Vagina (tissue), 2 donors: ENCODE data around the gene VWA1. TPM values are rescaled to one million over a fixed set of nuclear protein-coding genes. Genes with fewer than 3 reads are reported as not detected.
"Not testable (repeated sequence)": the region's sequence is repeated elsewhere in the genome, so short reads cannot be mapped to it uniquely, and the experiment has no call there.

Source experiments
- DNase-seq, 2 donors: peaks; one replicate each; pipeline ENCODE4 v3.0.0-alpha.2; 2017; ENCODE audit errors: extremely low spot score in 2 of 2
- H3K27ac ChIP-seq: fragments of 200-600 bp; sonication (generic); one replicate; pipeline ENCODE4 v1.5.1; 2019
- H3K27me3 ChIP-seq: fragments of 200-600 bp; sonication (generic); one replicate; pipeline ENCODE4 v1.5.1; 2019
- H3K36me3 ChIP-seq, 2 donors: fragments of 200-600 bp; sonication (generic); one replicate each; pipeline ENCODE4 v1.5.1; 2017 to 2019
- H3K4me1 ChIP-seq: fragments of 200-600 bp; sonication (generic); one replicate; pipeline ENCODE4 v1.5.1; 2019
- H3K4me3 ChIP-seq, 2 donors: fragments of 200-600 bp; sonication (generic); 1 replicate in 1 of 2; 2 replicates in 1 of 2; pipeline ENCODE4 v1.5.1; 2016 to 2019
- H3K9me3 ChIP-seq: fragments of 200-600 bp; sonication (generic); one replicate; pipeline ENCODE4 v1.5.1; 2019
- POLR2A ChIP-seq, 2 donors: fragments of 450-650 bp; IDR thresholded peaks; one replicate each; pipeline ENCODE4 v1.6.1; 2017; ENCODE audit warnings: antibody characterized with exemption in 2 of 2, mild to moderate bottlenecking in 2 of 2, moderate library complexity in 2 of 2
- POLR2AphosphoS5 ChIP-seq, 2 donors: sonication (generic); formaldehyde crosslinking; IDR thresholded peaks; one replicate each; pipeline ENCODE4 v1.9.0; 2017; ENCODE audit warnings: antibody characterized with exemption in 2 of 2, mild to moderate bottlenecking in 2 of 2, low read depth in 1 of 2; ENCODE audit not compliant: insufficient read depth in 1 of 2
- intact Hi-C: fragments of 100-400 bp; cut with DNase I; formaldehyde crosslinking; loops from one replicate; pipeline ENCODE4 v1.15.1; 2023
- total RNA-seq: library from RNA; depleted of rRNA; stranded (reverse); fragments of >200 nt; gene quantifications from one replicate; pipeline ENCODE4 v1.2.3, GENCODE V29; 2016
- TF ChIP-seq, protein P1 (sequence below), 3 experiments: fragments of 450-650 bp in 2 of 3; fragments of 200-600 bp in 1 of 3; sonication (generic) in 1 of 3; IDR thresholded peaks; one replicate each; pipeline ENCODE4 v1.5.1; 2017 to 2019; ENCODE audit warnings: antibody characterized with exemption in 3 of 3, mild to moderate bottlenecking in 2 of 3, moderate library complexity in 2 of 3

Gene VWA1
- total RNA-seq, 1 donor from 2014 or later: 35.8 TPM

DNA sequence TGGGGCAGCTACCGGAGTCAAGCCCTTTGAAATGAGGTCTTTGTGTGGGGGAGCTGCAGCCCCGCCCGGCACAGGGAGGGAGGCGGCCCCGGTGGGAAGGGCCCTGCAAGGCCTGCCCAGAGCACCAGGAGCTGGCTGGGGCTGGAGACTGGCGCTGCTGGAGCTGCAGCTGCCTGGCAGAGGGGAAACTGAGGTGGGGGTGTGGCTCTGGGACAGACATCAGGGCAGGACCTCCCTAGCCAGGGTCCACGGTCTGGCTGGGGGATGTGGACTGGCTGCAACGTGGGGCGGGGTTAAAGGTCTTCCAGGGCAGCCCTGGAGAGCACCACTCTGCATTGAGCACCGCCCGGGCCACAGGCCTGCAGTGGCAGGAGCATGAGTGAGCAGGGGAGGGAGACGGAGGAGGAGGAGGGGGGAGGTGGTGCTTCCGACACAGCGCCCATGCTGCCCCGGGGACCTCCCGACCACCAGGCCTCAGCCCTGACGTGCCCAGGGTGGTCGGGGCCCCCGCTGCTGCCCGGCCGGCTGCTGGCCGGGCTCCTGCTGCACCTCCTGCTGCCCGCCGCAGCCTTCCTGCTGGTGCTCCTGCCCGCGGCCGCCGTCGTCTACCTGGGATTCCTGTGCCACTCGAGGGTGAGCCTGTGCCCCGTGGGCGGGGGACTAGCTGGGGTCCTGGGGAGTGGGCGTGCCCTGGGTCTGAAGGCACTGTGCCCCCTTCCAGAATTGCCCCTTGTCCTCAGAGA, 9.6 kb upstream of the VWA1 start:
- Histone ChIP-seq H3K27ac (no peak overlapping the region), H3K27me3 (no peaks in the 10 kb centered on the region), H3K4me3 (no peak overlapping the region), H3K36me3 (no peaks in the 10 kb centered on the region), H3K4me1 (peaks cover 40% of the 10 kb centered on the region), H3K9me3 (no peaks in the 10 kb centered on the region)
- TF ChIP-seq POLR2AphosphoS5 (IDR thresholded peaks at IDR 0.05; ENCODE audit: insufficient read depth in 1 of 2, low read depth in 1 of 2): no peak
- TF ChIP-seq, protein P1, sequence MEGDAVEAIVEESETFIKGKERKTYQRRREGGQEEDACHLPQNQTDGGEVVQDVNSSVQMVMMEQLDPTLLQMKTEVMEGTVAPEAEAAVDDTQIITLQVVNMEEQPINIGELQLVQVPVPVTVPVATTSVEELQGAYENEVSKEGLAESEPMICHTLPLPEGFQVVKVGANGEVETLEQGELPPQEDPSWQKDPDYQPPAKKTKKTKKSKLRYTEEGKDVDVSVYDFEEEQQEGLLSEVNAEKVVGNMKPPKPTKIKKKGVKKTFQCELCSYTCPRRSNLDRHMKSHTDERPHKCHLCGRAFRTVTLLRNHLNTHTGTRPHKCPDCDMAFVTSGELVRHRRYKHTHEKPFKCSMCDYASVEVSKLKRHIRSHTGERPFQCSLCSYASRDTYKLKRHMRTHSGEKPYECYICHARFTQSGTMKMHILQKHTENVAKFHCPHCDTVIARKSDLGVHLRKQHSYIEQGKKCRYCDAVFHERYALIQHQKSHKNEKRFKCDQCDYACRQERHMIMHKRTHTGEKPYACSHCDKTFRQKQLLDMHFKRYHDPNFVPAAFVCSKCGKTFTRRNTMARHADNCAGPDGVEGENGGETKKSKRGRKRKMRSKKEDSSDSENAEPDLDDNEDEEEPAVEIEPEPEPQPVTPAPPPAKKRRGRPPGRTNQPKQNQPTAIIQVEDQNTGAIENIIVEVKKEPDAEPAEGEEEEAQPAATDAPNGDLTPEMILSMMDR (IDR thresholded peaks at IDR 0.05): no peak
- no peak for TF ChIP-seq POLR2A (IDR thresholded peaks at IDR 0.05)
- intact Hi-C loops: no loop called here
- no peak for DNase-seq

DNA sequence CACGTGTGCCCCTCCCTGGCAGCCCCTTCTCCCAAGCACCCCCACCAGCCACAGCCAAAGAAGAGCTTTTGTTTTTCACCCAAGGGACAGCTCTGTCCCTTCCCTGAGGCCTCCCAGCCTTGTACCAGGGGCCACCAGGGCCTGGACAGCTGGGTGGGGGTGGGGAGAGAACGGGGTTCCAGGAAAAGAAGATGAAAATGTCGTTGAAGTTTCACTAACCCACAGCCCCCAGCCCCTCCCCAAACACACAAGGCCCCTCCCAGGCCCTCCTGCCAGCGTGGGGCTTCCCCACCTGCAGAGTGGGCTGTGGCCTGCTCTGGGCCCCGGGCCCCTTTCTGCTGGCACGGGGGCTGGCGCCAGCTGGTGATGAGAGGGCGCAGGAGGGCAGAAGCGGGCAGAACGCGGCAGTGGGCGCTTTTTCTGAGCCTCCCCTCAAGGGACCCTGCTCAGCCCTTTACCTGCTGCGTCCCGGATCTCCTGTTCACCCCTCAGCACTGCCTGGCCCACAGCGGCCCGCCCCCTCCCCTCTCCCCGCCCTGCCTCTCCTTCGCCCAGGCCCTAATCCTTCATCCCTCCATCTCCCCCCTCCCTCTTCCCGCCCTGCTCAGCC, 8.9 kb upstream of the VWA1 start:
- intact Hi-C loops: no loop called here
- Histone ChIP-seq H3K4me1 (peaks cover 40% of the 10 kb centered on the region), H3K27me3 (no peaks in the 10 kb centered on the region)

DNA sequence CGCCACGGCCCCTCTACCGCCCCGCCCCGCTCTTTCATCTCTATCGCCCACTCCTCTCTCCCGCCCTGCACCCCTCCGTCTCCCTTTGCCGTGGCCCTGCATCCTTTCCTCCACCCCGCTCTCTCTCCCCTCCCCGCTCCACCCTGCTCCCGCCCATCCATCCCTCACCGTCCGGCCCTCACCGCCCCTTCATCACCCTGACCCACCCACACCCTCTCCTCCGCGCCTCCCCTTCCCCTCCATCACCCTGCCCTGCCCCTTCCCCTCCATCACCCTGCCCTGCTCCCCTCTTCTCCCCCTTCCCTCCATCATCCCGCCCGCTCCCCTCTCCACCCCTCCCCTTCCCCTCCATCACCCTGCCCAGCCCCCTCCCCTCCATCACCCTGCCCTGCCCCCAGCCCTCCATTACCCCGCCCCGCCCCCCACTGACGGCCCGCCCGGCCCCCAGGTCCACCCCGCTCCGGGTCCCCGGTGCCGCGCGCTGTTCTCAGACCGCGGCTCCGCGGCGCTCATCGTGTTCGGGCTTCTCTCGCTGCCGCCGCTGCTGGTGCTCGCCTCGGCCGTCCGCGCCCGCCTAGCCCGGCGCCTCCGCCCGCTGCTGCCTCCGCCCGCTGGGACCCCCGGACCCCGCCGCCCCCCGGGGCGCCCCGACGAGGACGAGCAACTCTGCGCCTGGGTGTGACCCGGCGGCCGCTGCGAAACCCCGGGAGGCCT, 8.2 kb upstream of the VWA1 start:
- peak in 1 of 2 donors; percentile 100 for DNase-seq
- peak overlapping the region; percentile 75 for H3K27ac ChIP-seq
- H3K36me3 ChIP-seq: no peaks in the 10 kb centered on the region
- H3K4me1 ChIP-seq: peaks cover 40% of the 10 kb centered on the region
- peak overlapping the region; percentile 44 to 49 for H3K4me3 ChIP-seq
- intact Hi-C loops: no loop called here
- no peaks in the 10 kb centered on the region for H3K9me3 ChIP-seq
- TF ChIP-seq, protein P1 (IDR thresholded peaks at IDR 0.05): no peak
- H3K27me3 ChIP-seq: no peaks in the 10 kb centered on the region

More for the DNA sequence above, 8.9 kb upstream of the VWA1 start:
- TF ChIP-seq, protein P1 (IDR thresholded peaks at IDR 0.05): no peak
- no peak for TF ChIP-seq POLR2AphosphoS5 (IDR thresholded peaks at IDR 0.05; ENCODE audit: insufficient read depth in 1 of 2, low read depth in 1 of 2)
- no peak for TF ChIP-seq POLR2A (IDR thresholded peaks at IDR 0.05)
- no peak overlapping the region for H3K27ac ChIP-seq
- no peaks in the 10 kb centered on the region for H3K36me3 ChIP-seq
- DNase-seq: no peak
- no peak overlapping the region for H3K4me3 ChIP-seq
- H3K9me3 ChIP-seq: no peaks in the 10 kb centered on the region

DNA sequence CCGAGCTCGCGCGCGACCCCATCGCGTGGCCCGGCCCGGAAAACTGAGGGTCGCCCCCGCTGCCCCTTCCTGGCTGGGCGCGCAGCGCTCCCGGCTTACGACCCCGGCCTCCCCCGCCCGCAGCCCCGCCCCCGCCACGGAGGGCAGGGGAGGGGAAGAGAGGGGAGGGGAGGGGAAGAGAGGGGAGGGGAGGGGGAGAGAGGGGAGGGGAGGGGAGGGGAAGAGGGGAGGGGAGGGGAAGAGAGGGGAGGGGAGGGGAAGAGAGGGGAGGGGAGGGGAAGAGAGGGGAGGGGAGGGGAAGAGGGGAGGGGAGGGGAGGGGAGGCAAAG, 7.7 kb upstream of the VWA1 start:
- Histone ChIP-seq H3K27ac (peak overlapping the region; percentile 75), H3K27me3 (no peaks in the 10 kb centered on the region), H3K4me3 (peak overlapping the region; percentile 44 to 49), H3K9me3 (no peaks in the 10 kb centered on the region), H3K36me3 (no peaks in the 10 kb centered on the region), H3K4me1 (peaks cover 40% of the 10 kb centered on the region)
- intact Hi-C loops: no loop called here
- no peak for DNase-seq
- TF ChIP-seq POLR2AphosphoS5 (IDR thresholded peaks at IDR 0.05; ENCODE audit: insufficient read depth in 1 of 2, low read depth in 1 of 2): no peak
- TF ChIP-seq POLR2A (IDR thresholded peaks at IDR 0.05): no peak
- TF ChIP-seq, protein P1 (IDR thresholded peaks at IDR 0.05): no peak

DNA sequence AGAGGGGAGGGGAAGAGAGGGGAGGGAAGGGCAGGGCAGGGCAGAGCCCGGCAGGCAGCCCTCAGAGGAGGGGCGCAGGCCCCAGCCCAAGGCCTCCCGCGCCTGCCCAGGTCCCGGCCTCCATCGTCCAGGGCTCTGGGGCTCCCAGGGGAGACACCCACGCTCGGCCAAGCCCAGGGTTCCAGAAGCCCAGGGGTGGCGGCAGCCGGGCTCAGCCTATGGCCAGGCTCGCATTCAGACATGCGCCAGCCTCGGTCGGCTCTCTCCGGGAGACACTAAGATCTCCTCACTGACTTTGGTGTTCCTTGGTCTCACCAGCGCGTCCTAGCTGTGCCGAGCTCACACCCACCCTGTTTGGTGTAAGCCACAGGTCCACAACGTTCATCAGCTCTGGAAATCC, 7.3 kb upstream of the VWA1 start:
- no peak for TF ChIP-seq POLR2AphosphoS5 (IDR thresholded peaks at IDR 0.05; ENCODE audit: insufficient read depth in 1 of 2, low read depth in 1 of 2)
- no peak for TF ChIP-seq POLR2A (IDR thresholded peaks at IDR 0.05)
- TF ChIP-seq, protein P1 (IDR thresholded peaks at IDR 0.05): no peak

DNA sequence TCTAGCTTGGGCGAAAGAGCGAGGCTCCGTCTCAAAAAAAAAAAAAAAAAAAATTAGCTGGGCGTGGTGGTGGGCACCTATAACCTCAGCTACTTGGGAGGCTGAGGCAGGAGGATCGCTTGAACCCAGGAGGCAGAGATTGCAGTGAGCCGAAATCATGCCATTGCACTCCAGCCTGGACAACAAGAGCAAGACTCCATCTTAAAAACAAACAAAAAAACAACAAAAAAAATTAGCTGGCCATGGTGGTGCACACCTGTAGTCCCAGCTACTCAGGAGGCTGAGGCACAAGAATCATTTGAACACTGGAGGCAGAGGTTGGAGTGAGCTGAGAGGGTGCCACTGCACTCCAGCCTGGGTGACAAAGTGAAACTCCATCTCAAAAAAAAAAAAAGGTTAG, 6.5 kb upstream of the VWA1 start:
- H3K9me3 ChIP-seq, H3K36me3 ChIP-seq, H3K27me3 ChIP-seq, DNase-seq, intact Hi-C loops, H3K4me3 ChIP-seq: not testable (repeated sequence)
- H3K4me1 ChIP-seq: peaks cover 51% of the 10 kb centered on the region
- H3K27ac ChIP-seq: peak overlapping the region; percentile 90

More for the DNA sequence above, 7.3 kb upstream of the VWA1 start:
- intact Hi-C loops: no loop called here
- Histone ChIP-seq H3K9me3 (no peaks in the 10 kb centered on the region), H3K27ac (no peak overlapping the region), H3K36me3 (no peaks in the 10 kb centered on the region), H3K27me3 (no peaks in the 10 kb centered on the region), H3K4me3 (no peak overlapping the region), H3K4me1 (peaks cover 43% of the 10 kb centered on the region)
- no peak for DNase-seq
